Pancreas (tissue), 10 donors: ENCODE results near the gene GLIS2. TPM values are rescaled to one million over a fixed set of nuclear protein-coding genes. Genes with fewer than 3 reads are reported as not detected.

Experiments used
- ATAC-seq, 4 donors: fragments of 200-7000 bp; cut with Tn5 transposase; one replicate each; pipeline versions ENCODE4 v1.8.0 to v1.9.1; 2020; ENCODE audit warnings: mild to moderate bottlenecking in 4 of 4, moderate library complexity in 4 of 4
- DNase-seq, 6 donors: peaks; one replicate each; pipeline ENCODE4 v3.0.0-alpha.2; 2020
- FAIRE-seq: peaks from 2 replicates; lab custom pipeline; 2012; peaks lifted over from hg19 to GRCh38; lab: Jason Lieb, UNC
- H3K27ac ChIP-seq, 4 donors: fragments of 200-600 bp; sonication (generic); 1 replicate in 3 of 4; 2 replicates in 1 of 4; pipeline versions ENCODE4 v1.5.0 to v1.8.0; 2020
- H3K27me3 ChIP-seq, 4 donors: fragments of 200-600 bp; one replicate each; pipeline ENCODE4 v1.8.0; 2021
- H3K36me3 ChIP-seq, 3 donors: fragments of 200-600 bp; sonication (generic) in 1 of 3; one replicate each; pipeline versions ENCODE4 v1.5.0 to v1.8.0; 2020 to 2021
- H3K4me1 ChIP-seq, 3 donors: fragments of 200-600 bp; one replicate each; pipeline ENCODE4 v1.8.0; 2021
- H3K4me3 ChIP-seq, 4 donors: fragments of 200-600 bp; sonication (generic) in 2 of 4; one replicate each; pipeline versions ENCODE4 v1.5.0 to v1.8.0; 2020 to 2021
- H3K9me3 ChIP-seq, 4 donors: fragments of 200-600 bp; one replicate each; pipeline ENCODE4 v1.8.0; 2021
- WGBS, 2 donors: extraction: QIAGEN DNeasy Blood & Tissue Kit; methylation state at CpG; one replicate each; pipeline ENCODE4 v1.1.7; 2013; 5-methylcytosine and 5-hydroxymethylcytosine counted together
- intact Hi-C, 3 donors: fragments of 100-400 bp; cut with DNase I; formaldehyde crosslinking; loops; one replicate each; pipeline versions ENCODE4 v1.11.1 to v1.14.2; 2022
- polyA plus RNA-seq, 2 donors: library from polyadenylated mRNA; stranded (reverse); fragments of 200-250 nt; gene quantifications; one replicate each; pipeline ENCODE4 v1.2.3, GENCODE V29; 2013
- total RNA-seq, 6 donors: library from RNA; stranded (reverse); fragmentation: NEBNext Ultra II Directional in 4 of 6; extraction: Animal tissue kit (Norgen Biotek cat#: 25700) in 4 of 6; gene quantifications; one replicate each; pipeline versions ENCODE4 v1.2.1 to v1.2.4, GENCODE V29; 2021 to 2023
- TF ChIP-seq, protein P1 (sequence below), 4 donors: fragments of 200-600 bp; sonication (generic) in 3 of 4; IDR thresholded peaks; one replicate each; pipeline versions ENCODE4 v1.5.0 to v1.8.0; 2021; ENCODE audit warnings: antibody characterized with exemption in 4 of 4
- donor health status: healthy with polysubstance abuse.
- donor health status: DM: no; HTN: no; CAD: no; lungs with moderate emphysema.
- donor health status: DM: no; HTN: no; CAD: no.
- donor health status: control.
- donor health status: control.
- donor health status: Bipolar disorder and iron deficiency.
- donor health status: DM: yes; HTN: yes; CAD: no.
- donor health status: DM: no; HTN: no; CAD: no.
- donor health status: DM: no; HTN: no; CAD: no.
- donor health status: DM: yes; HTN: yes; CAD: no.

GLIS2 gene
- total and polyA plus RNA-seq, 8 donors: 5.5 to 15.1 (median 10.9) TPM

DNA sequence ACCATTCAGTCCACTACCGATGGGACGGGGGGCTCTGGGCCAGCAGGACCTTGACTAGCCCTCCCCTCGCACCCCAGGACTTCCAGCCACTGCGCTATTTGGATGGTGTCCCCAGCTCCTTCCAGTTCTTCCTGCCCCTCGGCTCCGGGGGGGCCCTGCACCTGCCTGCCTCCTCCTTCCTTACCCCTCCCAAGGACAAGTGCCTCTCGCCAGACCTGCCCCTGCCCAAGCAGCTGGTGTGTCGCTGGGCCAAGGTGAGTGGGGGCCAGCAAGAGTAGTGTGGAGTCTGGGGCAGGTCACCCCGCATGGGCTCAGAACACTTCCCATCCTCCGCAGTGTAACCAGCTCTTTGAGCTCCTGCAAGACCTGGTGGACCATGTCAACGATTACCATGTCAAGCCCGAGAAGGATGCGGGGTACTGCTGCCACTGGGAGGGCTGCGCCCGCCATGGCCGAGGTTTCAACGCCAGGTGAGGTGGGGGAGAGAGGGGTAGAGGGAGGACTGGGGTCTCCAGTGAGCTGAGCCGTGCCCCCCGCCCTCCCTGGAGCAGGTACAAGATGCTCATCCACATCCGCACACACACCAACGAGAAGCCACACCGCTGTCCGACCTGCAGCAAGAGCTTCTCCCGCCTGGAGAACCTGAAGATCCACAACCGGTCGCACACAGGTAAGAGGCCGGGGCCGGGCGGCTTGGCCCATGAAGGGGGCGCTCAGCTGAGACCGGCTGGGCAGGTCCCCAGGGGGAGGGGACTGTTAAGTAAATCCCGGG, 19.0 kb downstream of the GLIS2 start:
- intact Hi-C loops: loop anchor here (5.0 to 10.0 kb wide), 3 partner anchors 50 to 138 kb away; no protein-coding TSS in a partner anchor
- Histone ChIP-seq H3K4me1 (no peaks in the 10 kb centered on the region), H3K9me3 (no peaks in the 10 kb centered on the region), H3K27me3 (no peaks in the 10 kb centered on the region), H3K27ac (no peak overlapping the region), H3K36me3 (peaks cover 0 to 19% (median 3%) of the 10 kb centered on the region in 3 donors), H3K4me3 (no peak overlapping the region)
- no peak for ATAC-seq
- peak in 2 of 6 donors; percentile 57 to 67 for DNase-seq
- no peak for FAIRE-seq
- WGBS, 2 donors: 87 to 88% methylated on average over 32 of the region's 32 CpGs
- TF ChIP-seq, protein P1, sequence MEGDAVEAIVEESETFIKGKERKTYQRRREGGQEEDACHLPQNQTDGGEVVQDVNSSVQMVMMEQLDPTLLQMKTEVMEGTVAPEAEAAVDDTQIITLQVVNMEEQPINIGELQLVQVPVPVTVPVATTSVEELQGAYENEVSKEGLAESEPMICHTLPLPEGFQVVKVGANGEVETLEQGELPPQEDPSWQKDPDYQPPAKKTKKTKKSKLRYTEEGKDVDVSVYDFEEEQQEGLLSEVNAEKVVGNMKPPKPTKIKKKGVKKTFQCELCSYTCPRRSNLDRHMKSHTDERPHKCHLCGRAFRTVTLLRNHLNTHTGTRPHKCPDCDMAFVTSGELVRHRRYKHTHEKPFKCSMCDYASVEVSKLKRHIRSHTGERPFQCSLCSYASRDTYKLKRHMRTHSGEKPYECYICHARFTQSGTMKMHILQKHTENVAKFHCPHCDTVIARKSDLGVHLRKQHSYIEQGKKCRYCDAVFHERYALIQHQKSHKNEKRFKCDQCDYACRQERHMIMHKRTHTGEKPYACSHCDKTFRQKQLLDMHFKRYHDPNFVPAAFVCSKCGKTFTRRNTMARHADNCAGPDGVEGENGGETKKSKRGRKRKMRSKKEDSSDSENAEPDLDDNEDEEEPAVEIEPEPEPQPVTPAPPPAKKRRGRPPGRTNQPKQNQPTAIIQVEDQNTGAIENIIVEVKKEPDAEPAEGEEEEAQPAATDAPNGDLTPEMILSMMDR (IDR thresholded peaks at IDR 0.05): no peak

DNA sequence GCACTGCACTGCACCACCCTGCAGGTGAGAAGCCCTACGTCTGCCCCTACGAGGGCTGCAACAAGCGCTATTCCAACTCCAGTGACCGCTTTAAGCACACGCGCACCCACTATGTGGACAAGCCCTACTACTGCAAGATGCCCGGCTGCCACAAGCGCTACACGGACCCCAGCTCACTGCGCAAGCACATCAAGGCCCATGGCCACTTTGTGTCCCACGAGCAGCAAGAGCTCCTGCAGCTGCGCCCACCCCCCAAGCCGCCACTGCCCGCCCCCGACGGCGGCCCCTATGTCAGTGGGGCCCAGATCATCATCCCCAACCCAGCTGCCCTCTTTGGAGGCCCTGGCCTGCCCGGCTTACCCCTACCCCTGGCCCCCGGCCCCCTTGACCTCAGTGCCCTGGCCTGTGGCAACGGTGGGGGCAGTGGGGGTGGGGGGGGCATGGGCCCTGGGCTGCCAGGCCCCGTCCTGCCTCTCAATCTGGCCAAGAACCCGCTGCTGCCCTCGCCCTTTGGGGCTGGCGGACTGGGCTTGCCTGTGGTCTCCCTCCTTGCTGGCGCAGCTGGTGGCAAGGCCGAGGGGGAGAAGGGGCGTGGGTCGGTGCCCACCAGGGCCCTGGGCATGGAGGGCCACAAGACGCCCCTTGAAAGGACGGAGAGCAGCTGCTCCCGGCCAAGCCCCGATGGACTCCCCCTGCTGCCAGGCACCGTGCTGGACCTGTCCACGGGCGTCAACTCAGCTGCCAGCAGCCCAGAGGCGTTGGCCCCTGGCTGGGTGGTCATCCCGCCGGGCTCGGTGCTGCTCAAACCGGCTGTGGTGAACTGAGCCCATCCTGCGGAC, 21.1 kb downstream of the GLIS2 start:
- Histone ChIP-seq H3K27me3 (no peaks in the 10 kb centered on the region), H3K4me3 (no peak overlapping the region), H3K4me1 (no peaks in the 10 kb centered on the region), H3K36me3 (peaks cover 0 to 19% (median 3%) of the 10 kb centered on the region in 3 donors), H3K9me3 (no peaks in the 10 kb centered on the region), H3K27ac (no peak overlapping the region)
- TF ChIP-seq, protein P1 (IDR thresholded peaks at IDR 0.05): no peak
- ATAC-seq (no peak), FAIRE-seq (no peak), DNase-seq (peak in 2 of 6 donors; percentile 56 to 76)
- 90 to 91% methylated on average over 38 to 41 of the region's 41 CpGs for WGBS, 2 donors
- intact Hi-C loops: loop anchor here in 2 of 3 donors (5.0 to 10.0 kb wide), 2 partner anchors 52 to 130 kb away; no protein-coding TSS in a partner anchor

GRCh38 chr16:4337540-4338088, 21.7 kb downstream of the GLIS2 start:
- WGBS, 2 donors: 86 to 90% methylated on average over 11 to 12 of the region's 12 CpGs
- TF ChIP-seq, protein P1 (IDR thresholded peaks at IDR 0.05): no peak
- H3K27ac ChIP-seq: no peak overlapping the region
- no peak for FAIRE-seq
- no peaks in the 10 kb centered on the region for H3K9me3 ChIP-seq
- no peaks in the 10 kb centered on the region for H3K27me3 ChIP-seq
- peak in 1 of 6 donors; percentile 30 for DNase-seq
- no peaks in the 10 kb centered on the region for H3K4me1 ChIP-seq
- intact Hi-C loops: loop anchor here in 2 of 3 donors (5.0 to 10.0 kb wide), 2 partner anchors 53 to 130 kb away; no protein-coding TSS in a partner anchor
- H3K4me3 ChIP-seq: no peak overlapping the region
- no peak for ATAC-seq
- H3K36me3 ChIP-seq: peaks cover 0 to 19% (median 3%) of the 10 kb centered on the region in 3 donors

DNA sequence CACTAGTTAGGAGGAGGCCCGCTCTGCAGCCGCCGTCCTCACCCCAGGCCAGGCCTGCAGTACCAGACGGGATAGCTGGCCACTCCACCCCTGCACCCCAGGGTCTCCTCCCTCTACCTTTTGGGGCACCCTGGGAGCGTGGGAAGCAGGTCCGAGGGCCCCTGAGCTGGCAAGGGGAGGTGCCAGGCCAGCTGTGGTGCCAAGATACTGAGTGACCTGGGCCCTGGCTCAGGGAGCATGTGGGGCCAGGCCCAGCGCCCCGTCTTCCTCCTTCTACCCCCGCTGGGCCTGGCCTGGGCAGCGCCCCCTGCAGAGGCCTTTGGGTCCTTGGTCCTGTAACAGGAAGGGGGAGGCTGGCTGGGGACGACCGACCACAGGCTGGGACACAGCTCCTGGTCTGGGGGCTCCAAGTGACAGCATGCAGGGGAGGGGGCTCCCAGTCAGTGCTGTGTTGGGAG, 22.3 kb downstream of the GLIS2 start:
- WGBS, 2 donors: 92% methylated on average over 12 of the region's 12 CpGs
- FAIRE-seq: no peak
- Histone ChIP-seq H3K9me3 (no peaks in the 10 kb centered on the region), H3K4me1 (no peaks in the 10 kb centered on the region), H3K27ac (no peak overlapping the region), H3K36me3 (peaks cover 0 to 19% (median 3%) of the 10 kb centered on the region in 3 donors), H3K27me3 (no peaks in the 10 kb centered on the region), H3K4me3 (no peak overlapping the region)
- ATAC-seq: peak in 2 of 4 donors; percentile 4 to 5
- TF ChIP-seq, protein P1 (IDR thresholded peaks at IDR 0.05): no peak
- intact Hi-C loops: loop anchor here in 2 of 3 donors (5.0 to 10.0 kb wide), 2 partner anchors 53 to 131 kb away; no protein-coding TSS in a partner anchor
- peak in 3 of 6 donors; percentile 33 to 75 (median 58) for DNase-seq
